ENCODE data around the gene DOCK2.

DOCK2 gene

GRCh38 chr5:169864483-169864882, 227.4 kb downstream of the DOCK2 start:
- Histone ChIP-seq H3K9ac (ENCODE audit: low read length) (no peak overlapping the region), H3K36me3 (ENCODE audit: control insufficient read depth, insufficient read depth, low read length) (no peaks in the 10 kb centered on the region), H3K4me3 (ENCODE audit: low read depth, low read length) (no peak overlapping the region), H3K9me3 (ENCODE audit: control insufficient read depth, insufficient read depth, low read depth, low read length) (no peaks in the 10 kb centered on the region), H3K27me3 (ENCODE audit: control insufficient read depth, insufficient read depth, low read length) (no peaks in the 10 kb centered on the region), H3K27ac (ENCODE audit: low read depth, low read length) (no peak overlapping the region), H3K4me1 (ENCODE audit: control insufficient read depth, insufficient read depth, low read length) (no peaks in the 10 kb centered on the region)

DNA sequence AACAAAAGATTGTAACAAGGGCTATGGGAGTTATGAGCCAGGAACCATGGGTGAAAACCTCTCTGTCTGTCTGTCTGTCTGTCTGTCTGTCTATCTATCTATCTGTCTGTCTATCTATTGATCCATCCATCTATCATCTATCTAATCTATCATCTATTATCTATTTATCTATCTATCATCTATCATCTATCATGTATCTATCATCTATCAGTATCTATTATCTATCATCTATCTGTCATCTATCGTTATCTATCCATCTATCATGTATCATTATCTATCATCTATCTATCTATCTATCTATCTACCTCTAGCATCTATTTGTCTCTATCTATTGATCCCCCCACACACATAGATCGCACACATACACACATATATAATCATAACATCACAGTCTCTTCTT, 230.3 kb downstream of the DOCK2 start:
- Histone ChIP-seq H3K27ac (ENCODE audit: low read depth, low read length) (no peak overlapping the region), H3K9ac (ENCODE audit: low read length) (no peak overlapping the region), H3K4me3 (ENCODE audit: low read depth, low read length) (no peak overlapping the region), H3K27me3 (ENCODE audit: control insufficient read depth, insufficient read depth, low read length) (no peaks in the 10 kb centered on the region), H3K9me3 (ENCODE audit: control insufficient read depth, insufficient read depth, low read depth, low read length) (no peaks in the 10 kb centered on the region), H3K36me3 (ENCODE audit: control insufficient read depth, insufficient read depth, low read length) (no peaks in the 10 kb centered on the region), H3K4me1 (ENCODE audit: control insufficient read depth, insufficient read depth, low read length) (no peaks in the 10 kb centered on the region)

GRCh38 chr5:169869066-169869465, 232.0 kb downstream of the DOCK2 start:
- Histone ChIP-seq H3K36me3 (ENCODE audit: control insufficient read depth, insufficient read depth, low read length) (no peaks in the 10 kb centered on the region), H3K4me3 (ENCODE audit: low read depth, low read length) (no peak overlapping the region), H3K9ac (ENCODE audit: low read length) (no peak overlapping the region), H3K27ac (ENCODE audit: low read depth, low read length) (no peak overlapping the region), H3K27me3 (ENCODE audit: control insufficient read depth, insufficient read depth, low read length) (no peaks in the 10 kb centered on the region), H3K4me1 (ENCODE audit: control insufficient read depth, insufficient read depth, low read length) (no peaks in the 10 kb centered on the region), H3K9me3 (ENCODE audit: control insufficient read depth, insufficient read depth, low read depth, low read length) (no peaks in the 10 kb centered on the region)

- Histone ChIP-seq H3K27ac (ENCODE audit: low read depth, low read length) (no peak overlapping the region), H3K36me3 (ENCODE audit: control insufficient read depth, insufficient read depth, low read length) (no peaks in the 10 kb centered on the region), H3K4me1 (ENCODE audit: control insufficient read depth, insufficient read depth, low read length) (no peaks in the 10 kb centered on the region), H3K9ac (ENCODE audit: low read length) (no peak overlapping the region), H3K4me3 (ENCODE audit: low read depth, low read length) (no peak overlapping the region), H3K27me3 (ENCODE audit: control insufficient read depth, insufficient read depth, low read length) (no peaks in the 10 kb centered on the region), H3K9me3 (ENCODE audit: control insufficient read depth, insufficient read depth, low read depth, low read length) (no peaks in the 10 kb centered on the region)
Observed at GRCh38 chr5:169870211-169870610, 233.1 kb downstream of the DOCK2 start.

DNA sequence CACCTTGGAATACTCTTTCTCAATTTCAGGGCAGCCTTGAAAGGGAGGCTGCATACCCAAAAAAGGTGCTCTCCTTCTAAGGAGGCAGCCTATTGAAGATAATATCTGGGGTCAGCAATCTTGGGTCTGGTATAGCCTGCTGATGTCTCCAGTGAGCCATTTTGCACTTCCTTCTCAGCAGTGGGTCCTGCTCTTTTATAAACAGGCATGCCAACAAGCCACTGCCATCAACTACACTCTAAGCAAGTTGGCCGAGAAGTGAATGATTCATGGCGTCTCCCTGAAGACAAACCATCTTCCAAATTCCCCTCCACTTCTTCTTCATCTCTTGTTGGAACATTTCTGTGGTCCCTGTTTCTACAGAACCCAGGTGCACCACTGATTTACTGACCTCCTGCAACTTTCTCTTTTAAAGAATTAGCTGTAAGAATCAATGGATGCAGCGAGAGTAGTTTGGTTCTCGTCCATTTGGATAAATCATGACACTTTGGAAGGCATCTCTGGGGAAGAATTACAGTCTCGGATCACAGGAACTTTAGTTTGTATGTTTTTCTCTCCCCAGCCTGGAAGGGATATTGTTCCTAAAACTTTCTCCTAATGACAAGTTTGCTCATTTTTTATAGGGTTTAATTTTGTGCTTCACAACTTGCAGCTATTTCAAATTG, 234.9 kb downstream of the DOCK2 start:
- no peaks in the 10 kb centered on the region for H3K4me1 ChIP-seq (ENCODE audit: control insufficient read depth, insufficient read depth, low read length)
- no peak overlapping the region for H3K9ac ChIP-seq (ENCODE audit: low read length)
- H3K27me3 ChIP-seq (ENCODE audit: control insufficient read depth, insufficient read depth, low read length): no peaks in the 10 kb centered on the region
- H3K9me3 ChIP-seq (ENCODE audit: control insufficient read depth, insufficient read depth, low read depth, low read length): no peaks in the 10 kb centered on the region
- H3K27ac ChIP-seq (ENCODE audit: low read depth, low read length): no peak overlapping the region
- H3K36me3 ChIP-seq (ENCODE audit: control insufficient read depth, insufficient read depth, low read length): no peaks in the 10 kb centered on the region
- H3K4me3 ChIP-seq (ENCODE audit: low read depth, low read length): no peak overlapping the region

GRCh38 chr5:169873642-169874041, 236.6 kb downstream of the DOCK2 start:
- H3K9ac ChIP-seq (ENCODE audit: low read length): no peak overlapping the region
- H3K9me3 ChIP-seq (ENCODE audit: control insufficient read depth, insufficient read depth, low read depth, low read length): no peaks in the 10 kb centered on the region
- no peaks in the 10 kb centered on the region for H3K36me3 ChIP-seq (ENCODE audit: control insufficient read depth, insufficient read depth, low read length)
- H3K27me3 ChIP-seq (ENCODE audit: control insufficient read depth, insufficient read depth, low read length): no peaks in the 10 kb centered on the region
- no peak overlapping the region for H3K4me3 ChIP-seq (ENCODE audit: low read depth, low read length)
- no peak overlapping the region for H3K27ac ChIP-seq (ENCODE audit: low read depth, low read length)
- no peaks in the 10 kb centered on the region for H3K4me1 ChIP-seq (ENCODE audit: control insufficient read depth, insufficient read depth, low read length)

DNA sequence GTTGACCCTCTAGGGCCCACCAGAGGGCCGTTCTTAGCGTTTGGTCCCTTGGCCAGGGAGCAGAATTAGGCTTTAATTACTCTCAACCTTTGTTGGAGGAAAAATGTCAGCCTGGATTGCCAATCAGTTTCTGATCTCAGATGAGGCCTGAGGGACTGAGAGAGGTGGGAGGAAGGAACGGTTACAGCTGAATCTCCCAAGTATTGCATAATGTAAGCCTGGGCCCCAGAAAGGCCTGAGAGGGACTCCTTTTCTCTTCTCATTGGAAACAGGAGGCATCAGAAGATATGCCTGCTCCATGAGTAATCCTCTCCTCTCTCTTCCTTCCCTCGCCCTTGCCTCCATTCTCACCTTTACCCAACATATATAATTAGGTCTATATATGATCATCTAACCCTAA, 237.5 kb downstream of the DOCK2 start:
- Histone ChIP-seq H3K36me3 (ENCODE audit: control insufficient read depth, insufficient read depth, low read length) (no peaks in the 10 kb centered on the region), H3K4me1 (ENCODE audit: control insufficient read depth, insufficient read depth, low read length) (no peaks in the 10 kb centered on the region), H3K4me3 (ENCODE audit: low read depth, low read length) (no peak overlapping the region), H3K9me3 (ENCODE audit: control insufficient read depth, insufficient read depth, low read depth, low read length) (no peaks in the 10 kb centered on the region), H3K9ac (ENCODE audit: low read length) (no peak overlapping the region), H3K27me3 (ENCODE audit: control insufficient read depth, insufficient read depth, low read length) (no peaks in the 10 kb centered on the region), H3K27ac (ENCODE audit: low read depth, low read length) (no peak overlapping the region)

- Histone ChIP-seq H3K27me3 (ENCODE audit: control insufficient read depth, insufficient read depth, low read length) (no peaks in the 10 kb centered on the region), H3K9ac (ENCODE audit: low read length) (no peak overlapping the region), H3K4me1 (ENCODE audit: control insufficient read depth, insufficient read depth, low read length) (no peaks in the 10 kb centered on the region)
Observed at GRCh38 chr5:169875091-169875728, 238.1 kb downstream of the DOCK2 start.

GRCh38 chr5:169875731-169876130, 238.7 kb downstream of the DOCK2 start:
- Histone ChIP-seq H3K4me3 (ENCODE audit: low read depth, low read length) (no peak overlapping the region), H3K4me1 (ENCODE audit: control insufficient read depth, insufficient read depth, low read length) (no peaks in the 10 kb centered on the region), H3K36me3 (ENCODE audit: control insufficient read depth, insufficient read depth, low read length) (no peaks in the 10 kb centered on the region), H3K9me3 (ENCODE audit: control insufficient read depth, insufficient read depth, low read depth, low read length) (no peaks in the 10 kb centered on the region), H3K9ac (ENCODE audit: low read length) (no peak overlapping the region), H3K27ac (ENCODE audit: low read depth, low read length) (no peak overlapping the region), H3K27me3 (ENCODE audit: control insufficient read depth, insufficient read depth, low read length) (no peaks in the 10 kb centered on the region)

More at GRCh38 chr5:169875091-169875728, 238.1 kb downstream of the DOCK2 start:
- Histone ChIP-seq H3K9me3 (ENCODE audit: control insufficient read depth, insufficient read depth, low read depth, low read length) (no peaks in the 10 kb centered on the region), H3K36me3 (ENCODE audit: control insufficient read depth, insufficient read depth, low read length) (no peaks in the 10 kb centered on the region), H3K27ac (ENCODE audit: low read depth, low read length) (no peak overlapping the region), H3K4me3 (ENCODE audit: low read depth, low read length) (no peak overlapping the region)

DNA sequence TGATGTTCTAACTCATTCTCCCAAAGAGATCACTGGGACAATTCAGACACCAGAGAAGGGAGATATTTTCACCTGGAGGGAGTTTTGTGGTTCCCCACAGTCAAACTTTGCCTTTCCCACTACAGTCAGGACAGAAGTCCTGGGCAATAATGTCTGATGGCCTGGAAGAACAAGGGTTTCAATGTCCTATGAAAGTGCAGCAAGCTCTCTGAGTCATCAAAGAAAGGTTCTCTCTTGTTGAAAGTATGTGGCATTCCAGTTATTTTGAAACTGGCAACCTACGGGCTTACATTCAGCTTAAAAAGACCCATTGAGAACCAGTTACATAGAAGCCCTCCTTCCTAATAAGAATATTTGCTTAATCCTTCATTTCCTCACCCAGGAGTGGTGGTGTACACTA, 239.3 kb downstream of the DOCK2 start:
- H3K4me1 ChIP-seq (ENCODE audit: control insufficient read depth, insufficient read depth, low read length): peaks cover under 1% of the 10 kb centered on the region; the same call in 1 of the 2 replicates
- H3K27me3 ChIP-seq (ENCODE audit: control insufficient read depth, insufficient read depth, low read length): no peaks in the 10 kb centered on the region
- H3K9me3 ChIP-seq (ENCODE audit: control insufficient read depth, insufficient read depth, low read depth, low read length): no peaks in the 10 kb centered on the region
- H3K27ac ChIP-seq (ENCODE audit: low read depth, low read length): no peak overlapping the region
- no peaks in the 10 kb centered on the region for H3K36me3 ChIP-seq (ENCODE audit: control insufficient read depth, insufficient read depth, low read length)
- no peak overlapping the region for H3K9ac ChIP-seq (ENCODE audit: low read length)
- no peak overlapping the region for H3K4me3 ChIP-seq (ENCODE audit: low read depth, low read length)

GRCh38 chr5:169880012-169880663, 243.1 kb downstream of the DOCK2 start:
- no peaks in the 10 kb centered on the region for H3K9me3 ChIP-seq (ENCODE audit: control insufficient read depth, insufficient read depth, low read depth, low read length)
- no peak overlapping the region for H3K4me3 ChIP-seq (ENCODE audit: low read depth, low read length)
- H3K27ac ChIP-seq (ENCODE audit: low read depth, low read length): no peak overlapping the region
- H3K9ac ChIP-seq (ENCODE audit: low read length): no peak overlapping the region
- peaks cover 3% of the 10 kb centered on the region; the same call in 1 of the 2 replicates for H3K4me1 ChIP-seq (ENCODE audit: control insufficient read depth, insufficient read depth, low read length)
- no peaks in the 10 kb centered on the region for H3K36me3 ChIP-seq (ENCODE audit: control insufficient read depth, insufficient read depth, low read length)
- no peaks in the 10 kb centered on the region; the same call in 1 of the 2 replicates for H3K27me3 ChIP-seq (ENCODE audit: control insufficient read depth, insufficient read depth, low read length)

Data from HUES6 (cell line).